Dendritic cell treated with granulocyte-macrophage colony-stimulating factor and Interleukin-4, amounts not matched to agents 40 ng/mL and 50 ng/mL, for 4 days (primary cell): ENCODE results near the gene GNB2.
A peak's percentile ranks its signal among the peaks of the same experiment; 100 is the strongest.

ENCODE experiments used
- H3K27ac Mint-ChIP-seq: one replicate; pipeline ENCODE4 v1.8.0; 2022; ENCODE audit warnings: mild to moderate bottlenecking, mixed read lengths
- H3K27me3 Mint-ChIP-seq: one replicate; pipeline ENCODE4 v1.8.0; 2022; ENCODE audit warnings: mild to moderate bottlenecking, mixed read lengths
- H3K36me3 Mint-ChIP-seq: one replicate; pipeline ENCODE4 v1.8.0; 2022; ENCODE audit warnings: low read depth, mixed read lengths
- H3K4me1 Mint-ChIP-seq: one replicate; pipeline ENCODE4 v1.8.0; 2022; ENCODE audit warnings: low read depth, mixed read lengths
- H3K4me3 Mint-ChIP-seq: one replicate; pipeline ENCODE4 v1.8.0; 2022; ENCODE audit warnings: mild to moderate bottlenecking, moderate library complexity, mixed read lengths
- H3K9me3 Mint-ChIP-seq: one replicate; pipeline ENCODE4 v1.8.0; 2022; ENCODE audit warnings: mixed read lengths
- intact Hi-C: fragments of 100-400 bp; cut with micrococcal nuclease; formaldehyde crosslinking; loops from one replicate; pipeline ENCODE4 v1.15.0; 2022

Gene GNB2

GRCh38 chr7:100671353-100672327, 1.9 kb upstream of the GNB2 start:
- no peaks in the 10 kb centered on the region for H3K9me3 Mint-ChIP-seq

GRCh38 chr7:100673942-100674410, 436 bp downstream of the GNB2 start:
- H3K4me1 Mint-ChIP-seq = peaks cover 27% of the 10 kb centered on the region
- peak overlapping the region; percentile 91 for H3K4me3 Mint-ChIP-seq
- intact Hi-C loops = loop anchor here (1.0 to 10.0 kb wide), 4 partner anchors 41 to 247 kb away; partner anchors contain the start of genes FBXO24, LRCH4, MEPCE and MOSPD3
- peaks cover 49% of the 10 kb centered on the region for H3K36me3 Mint-ChIP-seq
- H3K27ac Mint-ChIP-seq = peak overlapping the region; percentile 96
- peaks cover 8% of the 10 kb centered on the region for H3K27me3 Mint-ChIP-seq
- H3K9me3 Mint-ChIP-seq = no peaks in the 10 kb centered on the region

More at GRCh38 chr7:100671353-100672327, 1.9 kb upstream of the GNB2 start:
- intact Hi-C loops = loop anchor here (5.0 to 10.0 kb wide), 2 partner anchors 87 to 244 kb away; partner anchors contain the start of genes FBXO24, LRCH4, MEPCE and ZCWPW1
- no peak overlapping the region for H3K27ac Mint-ChIP-seq
- H3K27me3 Mint-ChIP-seq = peaks cover 18% of the 10 kb centered on the region
- H3K4me3 Mint-ChIP-seq = no peak overlapping the region
- H3K4me1 Mint-ChIP-seq = peaks cover 18% of the 10 kb centered on the region
- peaks cover 26% of the 10 kb centered on the region for H3K36me3 Mint-ChIP-seq

- Mint-ChIP-seq H3K27ac (peak overlapping the region; percentile 96), H3K27me3 (peaks cover 8% of the 10 kb centered on the region), H3K9me3 (no peaks in the 10 kb centered on the region), H3K36me3 (peaks cover 55% of the 10 kb centered on the region), H3K4me1 (peaks cover 32% of the 10 kb centered on the region), H3K4me3 (peak overlapping the region; percentile 91)
- intact Hi-C loops = loop anchor here (1.0 to 10.0 kb wide), 3 partner anchors 62 to 247 kb away; partner anchors contain the start of genes FBXO24, LRCH4, MEPCE and MOSPD3
These were observed 1.0 kb downstream of the GNB2 start for GRCh38 chr7:100674411-100675104.

- Mint-ChIP-seq H3K27ac (peak overlapping the region; percentile 96), H3K4me1 (peaks cover 31% of the 10 kb centered on the region), H3K4me3 (peak overlapping the region; percentile 91), H3K36me3 (peaks cover 60% of the 10 kb centered on the region), H3K9me3 (no peaks in the 10 kb centered on the region), H3K27me3 (peaks cover 6% of the 10 kb centered on the region)
- intact Hi-C loops = loop anchor here (10.0 kb wide), 1 partner anchor 90 kb away; the partner anchor contains the start of genes FBXO24 and LRCH4
These were observed 1.5 kb downstream of the GNB2 start for GRCh38 chr7:100675105-100675451.

- Mint-ChIP-seq H3K36me3 (peaks cover 67% of the 10 kb centered on the region), H3K4me3 (peak overlapping the region; percentile 72), H3K4me1 (peaks cover 38% of the 10 kb centered on the region), H3K9me3 (no peaks in the 10 kb centered on the region), H3K27me3 (peaks cover 6% of the 10 kb centered on the region), H3K27ac (peak overlapping the region; percentile 63)
- intact Hi-C loops = loop anchor here (10.0 kb wide), 1 partner anchor 91 kb away; the partner anchor contains the start of genes FBXO24 and LRCH4
These were observed 2.2 kb downstream of the GNB2 start for GRCh38 chr7:100675581-100676350.

- H3K27ac Mint-ChIP-seq = peak overlapping the region; percentile 63
- H3K4me3 Mint-ChIP-seq = peak overlapping the region; percentile 67
- peaks cover 77% of the 10 kb centered on the region for H3K36me3 Mint-ChIP-seq
- H3K4me1 Mint-ChIP-seq = peaks cover 42% of the 10 kb centered on the region
- H3K27me3 Mint-ChIP-seq = peaks cover 2% of the 10 kb centered on the region
- intact Hi-C loops = loop anchor here (10.0 kb wide), 1 partner anchor 92 kb away; the partner anchor contains the start of genes FBXO24 and LRCH4
- no peaks in the 10 kb centered on the region for H3K9me3 Mint-ChIP-seq
These were observed 3.2 kb downstream of the GNB2 start for GRCh38 chr7:100676501-100677306.

GRCh38 chr7:100677308-100678267, 4.0 kb downstream of the GNB2 start:
- H3K36me3 Mint-ChIP-seq = peaks cover 85% of the 10 kb centered on the region
- peaks cover 42% of the 10 kb centered on the region for H3K4me1 Mint-ChIP-seq
- peak overlapping the region; percentile 16 for H3K27ac Mint-ChIP-seq
- H3K4me3 Mint-ChIP-seq = no peak overlapping the region
- H3K9me3 Mint-ChIP-seq = no peaks in the 10 kb centered on the region
- H3K27me3 Mint-ChIP-seq = no peaks in the 10 kb centered on the region
- intact Hi-C loops = loop anchor here (10.0 kb wide), 1 partner anchor 93 kb away; the partner anchor contains the start of genes FBXO24 and LRCH4

- intact Hi-C loops = loop anchor here (10.0 kb wide), 1 partner anchor 94 kb away; the partner anchor contains the start of genes FBXO24 and LRCH4
- Mint-ChIP-seq H3K27me3 (no peaks in the 10 kb centered on the region), H3K9me3 (no peaks in the 10 kb centered on the region), H3K36me3 (peaks cover 94% of the 10 kb centered on the region), H3K27ac (peak overlapping the region; percentile 16), H3K4me3 (no peak overlapping the region), H3K4me1 (peaks cover 42% of the 10 kb centered on the region)
These were observed 4.9 kb downstream of the GNB2 start for GRCh38 chr7:100678291-100678984.

- peak overlapping the region; percentile 9 for H3K27ac Mint-ChIP-seq
- H3K9me3 Mint-ChIP-seq = no peaks in the 10 kb centered on the region
- no peak overlapping the region for H3K4me3 Mint-ChIP-seq
- intact Hi-C loops = loop anchor here (10.0 kb wide), 1 partner anchor 95 kb away; the partner anchor contains the start of genes FBXO24 and LRCH4
- H3K36me3 Mint-ChIP-seq = peaks cover 94% of the 10 kb centered on the region
- no peaks in the 10 kb centered on the region for H3K27me3 Mint-ChIP-seq
- peaks cover 42% of the 10 kb centered on the region for H3K4me1 Mint-ChIP-seq
These were observed 5.8 kb downstream of the GNB2 start for GRCh38 chr7:100679129-100679926.

- no peak overlapping the region for H3K4me3 Mint-ChIP-seq
- H3K4me1 Mint-ChIP-seq = peaks cover 42% of the 10 kb centered on the region
- intact Hi-C loops = loop anchor here (10.0 kb wide), 1 partner anchor 95 kb away; the partner anchor contains the start of genes FBXO24 and LRCH4
- H3K27me3 Mint-ChIP-seq = no peaks in the 10 kb centered on the region
- no peaks in the 10 kb centered on the region for H3K9me3 Mint-ChIP-seq
- H3K27ac Mint-ChIP-seq = peak overlapping the region; percentile 9
- H3K36me3 Mint-ChIP-seq = peaks cover 94% of the 10 kb centered on the region
These were observed 6.5 kb downstream of the GNB2 start for GRCh38 chr7:100679927-100680575.
